ENCODE measurements around the gene FHIT. TPM values are rescaled to one million over a fixed set of nuclear protein-coding genes. Genes with fewer than 3 reads are reported as not detected.

Gene FHIT
- total RNA-seq, 2 experiments from 2014 or later: 7.6 to 7.9 TPM

GRCh38 chr3:61134532-61134931 lies 116.7 kb downstream of the FHIT start:
- ATAC-seq (no peak), DNase-seq (no peak)
- Mint-ChIP-seq H3K9me3 (no peaks in the 10 kb centered on the region), H3K27ac (no peak overlapping the region), H3K4me1 (ENCODE audit: low read depth) (no peaks in the 10 kb centered on the region), H3K27me3 (no peaks in the 10 kb centered on the region), H3K36me3 (ENCODE audit: low read depth) (no peaks in the 10 kb centered on the region), H3K4me3 (no peak overlapping the region)
- ChIA-PET POLR2A (no interaction called here), CTCF (no interaction called here)
- TF ChIP-seq CTCF (IDR thresholded peaks at IDR 0.05): no peak
- intact Hi-C loops (cut with micrococcal nuclease): no loop called here

- Mint-ChIP-seq H3K4me3 (no peak overlapping the region), H3K27me3 (no peaks in the 10 kb centered on the region), H3K4me1 (ENCODE audit: low read depth) (no peaks in the 10 kb centered on the region), H3K27ac (no peak overlapping the region), H3K36me3 (ENCODE audit: low read depth) (no peaks in the 10 kb centered on the region), H3K9me3 (no peaks in the 10 kb centered on the region)
- intact Hi-C loops (cut with micrococcal nuclease): no loop called here
- ChIA-PET POLR2A (no interaction called here), CTCF (no interaction called here)
- no peak for DNase-seq
- ATAC-seq: peak; percentile 55
- no peak for TF ChIP-seq CTCF (IDR thresholded peaks at IDR 0.05)
Observed at GRCh38 chr3:61132062-61132461, 119.2 kb downstream of the FHIT start.

GRCh38 chr3:61118830-61119229 lies 132.4 kb downstream of the FHIT start:
- ChIA-PET CTCF (no interaction called here), POLR2A (no interaction called here)
- Mint-ChIP-seq H3K27me3 (no peaks in the 10 kb centered on the region), H3K4me1 (ENCODE audit: low read depth) (no peaks in the 10 kb centered on the region), H3K9me3 (peaks cover 11% of the 10 kb centered on the region), H3K27ac (no peak overlapping the region), H3K4me3 (no peak overlapping the region), H3K36me3 (ENCODE audit: low read depth) (peaks cover 12% of the 10 kb centered on the region)
- intact Hi-C loops (cut with micrococcal nuclease): no loop called here
- DNase-seq: no peak
- TF ChIP-seq CTCF (IDR thresholded peaks at IDR 0.05): no peak
- ATAC-seq: no peak

- ATAC-seq (no peak), DNase-seq (no peak)
- Mint-ChIP-seq H3K27ac (no peak overlapping the region), H3K4me1 (ENCODE audit: low read depth) (peaks cover 4% of the 10 kb centered on the region), H3K4me3 (no peak overlapping the region), H3K9me3 (peaks cover 9% of the 10 kb centered on the region), H3K36me3 (ENCODE audit: low read depth) (peaks cover 18% of the 10 kb centered on the region), H3K27me3 (no peaks in the 10 kb centered on the region)
- CTCF ChIA-PET: no interaction called here
- intact Hi-C loops (cut with micrococcal nuclease): no loop called here
- TF ChIP-seq CTCF (IDR thresholded peaks at IDR 0.05): no peak
- POLR2A ChIA-PET: no interaction called here
Observed at GRCh38 chr3:61117045-61117898, 134.0 kb downstream of the FHIT start.

- H3K4me3 Mint-ChIP-seq: no peak overlapping the region
- no peak for TF ChIP-seq CTCF (IDR thresholded peaks at IDR 0.05)
- DNase-seq: no peak
- ChIA-PET POLR2A (no interaction called here), CTCF (no interaction called here)
- intact Hi-C loops (cut with micrococcal nuclease): no loop called here
- peaks cover 13% of the 10 kb centered on the region for H3K4me1 Mint-ChIP-seq (ENCODE audit: low read depth)
- ATAC-seq: no peak
- peaks cover 8% of the 10 kb centered on the region for H3K36me3 Mint-ChIP-seq (ENCODE audit: low read depth)
- no peaks in the 10 kb centered on the region for H3K27me3 Mint-ChIP-seq
- no peaks in the 10 kb centered on the region for H3K9me3 Mint-ChIP-seq
- no peak overlapping the region for H3K27ac Mint-ChIP-seq
Observed at GRCh38 chr3:61114316-61114953, 136.8 kb downstream of the FHIT start.

All from activated CD8-positive, alpha-beta T cell treated with anti-CD3 and anti-CD28 coated beads for 36 hours (primary cell).